ENCODE measurements around the gene PLEKHA5. TPM values are rescaled to one million over a fixed set of nuclear protein-coding genes. Genes with fewer than 3 reads are reported as not detected.

PLEKHA5 gene
- total RNA-seq, 4 donors from 2014 or later: 11.3 to 33.1 (median 16.9) TPM

GRCh38 chr12:19140381-19141236, 11.1 kb downstream of the PLEKHA5 start:
- TF ChIP-seq CTCF (IDR thresholded peaks at IDR 0.05): no peak
- DNase-seq (ENCODE audit: low spot score): no peak
- no peak for ATAC-seq (ENCODE audit: low FRiP score)

- ATAC-seq (ENCODE audit: low FRiP score) (no peak), DNase-seq (ENCODE audit: low spot score) (no peak)
- no peak for TF ChIP-seq CTCF (IDR thresholded peaks at IDR 0.05)
Measured at GRCh38 chr12:19142499-19142898, 13.0 kb downstream of the PLEKHA5 start.

- no peak for TF ChIP-seq CTCF (IDR thresholded peaks at IDR 0.05)
- ATAC-seq (ENCODE audit: low FRiP score): no peak
- no peak for DNase-seq (ENCODE audit: low spot score)
Measured at GRCh38 chr12:19144287-19144686, 14.8 kb downstream of the PLEKHA5 start.

- DNase-seq (ENCODE audit: low spot score) (no peak), ATAC-seq (ENCODE audit: low FRiP score) (no peak)
- no peak for TF ChIP-seq CTCF (IDR thresholded peaks at IDR 0.05)
Measured at GRCh38 chr12:19144985-19145384, 15.5 kb downstream of the PLEKHA5 start.

- TF ChIP-seq CTCF (IDR thresholded peaks at IDR 0.05): no peak
- DNase-seq (ENCODE audit: low spot score) (no peak), ATAC-seq (ENCODE audit: low FRiP score) (no peak)
Measured at GRCh38 chr12:19148860-19149259, 19.3 kb downstream of the PLEKHA5 start.

- ATAC-seq (ENCODE audit: low FRiP score) (no peak), DNase-seq (ENCODE audit: low spot score) (no peak)
- TF ChIP-seq CTCF (IDR thresholded peaks at IDR 0.05): no peak
Measured at GRCh38 chr12:19150273-19150900, 20.9 kb downstream of the PLEKHA5 start.

- TF ChIP-seq CTCF (IDR thresholded peaks at IDR 0.05): no peak
- ATAC-seq (ENCODE audit: low FRiP score) (no peak), DNase-seq (ENCODE audit: low spot score) (no peak)
Measured at GRCh38 chr12:19151298-19151697, 21.8 kb downstream of the PLEKHA5 start.
